Measurements from ENCODE around the gene TMEM204. TPM values are rescaled to one million over a fixed set of nuclear protein-coding genes. Genes with fewer than 3 reads are reported as not detected.

Gene TMEM204
- total RNA-seq, 2 donors from 2014 or later, result 15.7 to 16.7 TPM

GRCh38 chr16:1541293-1542165 lies 8.1 kb downstream of the TMEM204 start:
- ATAC-seq (replicated peaks in 1 of 2), result no peak
- peaks cover 0 to 7% of the 10 kb centered on the region in 2 donors for H3K36me3 Mint-ChIP-seq (ENCODE audit: insufficient read depth in 2 of 2)
- H3K4me1 Mint-ChIP-seq (ENCODE audit: low read depth), result peaks cover 69% of the 10 kb centered on the region
- H3K27ac Mint-ChIP-seq, result no peak overlapping the region
- no peak for DNase-seq
- no peak overlapping the region for H3K4me3 Mint-ChIP-seq
- no peaks in the 10 kb centered on the region for H3K27me3 Mint-ChIP-seq (ENCODE audit: low read depth)
- no peaks in the 10 kb centered on the region for H3K9me3 Mint-ChIP-seq

GRCh38 chr16:1542166-1542500 lies 8.7 kb downstream of the TMEM204 start:
- ATAC-seq (replicated peaks in 1 of 2) (no peak), DNase-seq (no peak)
- no peaks in the 10 kb centered on the region for H3K9me3 Mint-ChIP-seq
- H3K27me3 Mint-ChIP-seq (ENCODE audit: low read depth), result no peaks in the 10 kb centered on the region
- H3K4me3 Mint-ChIP-seq, result no peak overlapping the region
- H3K36me3 Mint-ChIP-seq (ENCODE audit: insufficient read depth in 2 of 2), result peaks cover 0 to 3% of the 10 kb centered on the region in 2 donors
- no peak overlapping the region for H3K27ac Mint-ChIP-seq
- H3K4me1 Mint-ChIP-seq (ENCODE audit: low read depth), result peaks cover 63% of the 10 kb centered on the region

- no peak for DNase-seq
- peaks cover 0 to 2% of the 10 kb centered on the region in 2 donors for H3K36me3 Mint-ChIP-seq (ENCODE audit: insufficient read depth in 2 of 2)
- H3K9me3 Mint-ChIP-seq, result no peaks in the 10 kb centered on the region
- ATAC-seq (replicated peaks in 1 of 2), result no peak
- peak overlapping the region; percentile 37 to 83 for H3K4me3 Mint-ChIP-seq
- H3K27ac Mint-ChIP-seq, result peak overlapping the region; percentile 72
- H3K4me1 Mint-ChIP-seq (ENCODE audit: low read depth), result peaks cover 59% of the 10 kb centered on the region
- H3K27me3 Mint-ChIP-seq (ENCODE audit: low read depth), result no peaks in the 10 kb centered on the region
Observed at GRCh38 chr16:1542533-1542932, 9.1 kb downstream of the TMEM204 start.

- no peaks in the 10 kb centered on the region for H3K27me3 Mint-ChIP-seq (ENCODE audit: low read depth)
Observed at GRCh38 chr16:1543085-1543896, 9.8 kb downstream of the TMEM204 start.

GRCh38 chr16:1545044-1546040 lies 11.9 kb downstream of the TMEM204 start:
- H3K27ac Mint-ChIP-seq, result peak overlapping the region; percentile 86
- DNase-seq, result no peak
- H3K9me3 Mint-ChIP-seq, result no peaks in the 10 kb centered on the region
- H3K4me1 Mint-ChIP-seq (ENCODE audit: low read depth), result peaks cover 43% of the 10 kb centered on the region
- peak overlapping the region; percentile 83 to 85 for H3K4me3 Mint-ChIP-seq
- no peak for ATAC-seq (replicated peaks in 1 of 2)
- no peaks in the 10 kb centered on the region for H3K36me3 Mint-ChIP-seq (ENCODE audit: insufficient read depth in 2 of 2)
- H3K27me3 Mint-ChIP-seq (ENCODE audit: low read depth), result no peaks in the 10 kb centered on the region

More at GRCh38 chr16:1543085-1543896, 9.8 kb downstream of the TMEM204 start:
- Mint-ChIP-seq H3K27ac (peak overlapping the region; percentile 92), H3K4me1 (ENCODE audit: low read depth) (peaks cover 56% of the 10 kb centered on the region), H3K36me3 (ENCODE audit: insufficient read depth in 2 of 2) (no peaks in the 10 kb centered on the region), H3K9me3 (no peaks in the 10 kb centered on the region), H3K4me3 (peak overlapping the region; percentile 83 to 85)
- ATAC-seq (replicated peaks in 1 of 2), result peak; percentile 87 to 88
- DNase-seq, result peak; percentile 68 to 71

- ATAC-seq (replicated peaks in 1 of 2) (no peak), DNase-seq (no peak)
- no peak overlapping the region for H3K4me3 Mint-ChIP-seq
- H3K27me3 Mint-ChIP-seq (ENCODE audit: low read depth), result no peaks in the 10 kb centered on the region
- H3K9me3 Mint-ChIP-seq, result no peaks in the 10 kb centered on the region
- no peaks in the 10 kb centered on the region for H3K36me3 Mint-ChIP-seq (ENCODE audit: insufficient read depth in 2 of 2)
- peaks cover 43% of the 10 kb centered on the region for H3K4me1 Mint-ChIP-seq (ENCODE audit: low read depth)
- H3K27ac Mint-ChIP-seq, result peak overlapping the region; percentile 73
Observed at GRCh38 chr16:1546430-1546829, 13.0 kb downstream of the TMEM204 start.

- peak overlapping the region; percentile 51 for H3K27ac Mint-ChIP-seq
Observed at GRCh38 chr16:1548233-1548632, 14.8 kb downstream of the TMEM204 start.

GRCh38 chr16:1548727-1549126 lies 15.3 kb downstream of the TMEM204 start:
- H3K4me1 Mint-ChIP-seq (ENCODE audit: low read depth), result peaks cover 32% of the 10 kb centered on the region
- H3K27me3 Mint-ChIP-seq (ENCODE audit: low read depth), result no peaks in the 10 kb centered on the region
- H3K4me3 Mint-ChIP-seq, result no peak overlapping the region
- no peak for ATAC-seq (replicated peaks in 1 of 2)
- peaks cover 1% of the 10 kb centered on the region in 2 donors for H3K36me3 Mint-ChIP-seq (ENCODE audit: insufficient read depth in 2 of 2)
- no peak overlapping the region for H3K27ac Mint-ChIP-seq
- no peak for DNase-seq
- H3K9me3 Mint-ChIP-seq, result no peaks in the 10 kb centered on the region

More at GRCh38 chr16:1548233-1548632, 14.8 kb downstream of the TMEM204 start:
- peaks cover 37% of the 10 kb centered on the region for H3K4me1 Mint-ChIP-seq (ENCODE audit: low read depth)
- H3K36me3 Mint-ChIP-seq (ENCODE audit: insufficient read depth in 2 of 2), result peaks cover 1% of the 10 kb centered on the region in 2 donors
- no peak overlapping the region for H3K4me3 Mint-ChIP-seq
- no peak for DNase-seq
- H3K9me3 Mint-ChIP-seq, result no peaks in the 10 kb centered on the region
- H3K27me3 Mint-ChIP-seq (ENCODE audit: low read depth), result no peaks in the 10 kb centered on the region
- ATAC-seq (replicated peaks in 1 of 2), result no peak

- DNase-seq (no peak), ATAC-seq (replicated peaks in 1 of 2) (no peak)
- no peaks in the 10 kb centered on the region for H3K9me3 Mint-ChIP-seq
- peaks cover 1% of the 10 kb centered on the region in 2 donors for H3K36me3 Mint-ChIP-seq (ENCODE audit: insufficient read depth in 2 of 2)
- H3K27ac Mint-ChIP-seq, result peak overlapping the region; percentile 5
- H3K4me1 Mint-ChIP-seq (ENCODE audit: low read depth), result peaks cover 19% of the 10 kb centered on the region
- H3K4me3 Mint-ChIP-seq, result no peak overlapping the region
- H3K27me3 Mint-ChIP-seq (ENCODE audit: low read depth), result no peaks in the 10 kb centered on the region
Observed at GRCh38 chr16:1550069-1550468, 16.6 kb downstream of the TMEM204 start.

- peak overlapping the region; percentile 5 for H3K27ac Mint-ChIP-seq
- no peak overlapping the region for H3K4me3 Mint-ChIP-seq
- ATAC-seq (replicated peaks in 1 of 2), result no peak
- DNase-seq, result no peak
- peaks cover 12% of the 10 kb centered on the region for H3K4me1 Mint-ChIP-seq (ENCODE audit: low read depth)
- peaks cover 1% of the 10 kb centered on the region in 2 donors for H3K36me3 Mint-ChIP-seq (ENCODE audit: insufficient read depth in 2 of 2)
- H3K9me3 Mint-ChIP-seq, result no peaks in the 10 kb centered on the region
- no peaks in the 10 kb centered on the region for H3K27me3 Mint-ChIP-seq (ENCODE audit: low read depth)
Observed at GRCh38 chr16:1550696-1551095, 17.2 kb downstream of the TMEM204 start.

GRCh38 chr16:1551166-1551565 lies 17.7 kb downstream of the TMEM204 start:
- Mint-ChIP-seq H3K9me3 (no peaks in the 10 kb centered on the region), H3K4me1 (ENCODE audit: low read depth) (peaks cover 9% of the 10 kb centered on the region), H3K36me3 (ENCODE audit: insufficient read depth in 2 of 2) (peaks cover 1% of the 10 kb centered on the region in 2 donors), H3K4me3 (no peak overlapping the region), H3K27ac (no peak overlapping the region), H3K27me3 (ENCODE audit: low read depth) (no peaks in the 10 kb centered on the region)
- ATAC-seq (replicated peaks in 1 of 2), result no peak
- DNase-seq, result no peak

GRCh38 chr16:1552129-1552528 lies 18.7 kb downstream of the TMEM204 start:
- Mint-ChIP-seq H3K4me1 (ENCODE audit: low read depth) (peaks cover 6% of the 10 kb centered on the region), H3K36me3 (ENCODE audit: insufficient read depth in 2 of 2) (peaks cover 1% of the 10 kb centered on the region in 2 donors), H3K27ac (no peak overlapping the region), H3K9me3 (no peaks in the 10 kb centered on the region), H3K27me3 (ENCODE audit: low read depth) (no peaks in the 10 kb centered on the region), H3K4me3 (no peak overlapping the region)
- ATAC-seq (replicated peaks in 1 of 2) (no peak), DNase-seq (no peak)
